ENCODE measurements around the gene EEF2. TPM values are rescaled to one million over a fixed set of nuclear protein-coding genes. Genes with fewer than 3 reads are reported as not detected.

The EEF2 gene
- polyA plus RNA-seq, 1 donor from 2014 or later: 716 TPM

DNA sequence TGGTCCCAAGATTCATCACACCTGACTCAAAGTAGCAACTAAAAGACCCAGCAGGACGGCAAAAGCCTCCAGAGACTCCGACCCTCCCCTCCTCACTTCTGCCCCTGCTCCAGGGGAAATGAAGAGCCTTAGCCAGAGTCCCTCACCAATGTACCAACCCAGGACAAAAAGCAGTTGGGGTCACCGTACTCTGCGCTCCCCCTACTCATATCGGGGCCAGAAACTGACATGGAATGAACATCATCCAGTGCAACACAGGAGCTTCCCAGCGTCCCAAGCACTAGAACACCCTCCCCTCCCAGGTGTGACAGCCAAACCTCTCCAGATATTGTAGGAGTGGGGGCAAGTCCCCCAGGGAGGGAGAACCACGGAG is 1.7 kb downstream of the EEF2 start:
- H3K4me3 ChIP-seq (ENCODE audit: low read length): peak overlapping the region; percentile 97
- H3K9me3 ChIP-seq (ENCODE audit: low read length): no peaks in the 10 kb centered on the region
- no peak for TF ChIP-seq EZH2 (IDR thresholded peaks at IDR 0.05; ENCODE audit: borderline replicate concordance, insufficient read depth, low read length, poor library complexity, severe bottlenecking)
- no peak for TF ChIP-seq SMC3 (conservative IDR thresholded peaks at IDR 0.05; ENCODE audit: poor library complexity)
- no peak for TF ChIP-seq TAF1 (IDR thresholded peaks at IDR 0.05; ENCODE audit: low read depth)
- no peak for TF ChIP-seq POLR2AphosphoS5 (IDR thresholded peaks at IDR 0.05)
- TF ChIP-seq RAD21 (conservative IDR thresholded peaks at IDR 0.05): no peak
- TF ChIP-seq EP300 (conservative IDR thresholded peaks at IDR 0.05; ENCODE audit: poor library complexity, severe bottlenecking): no peak
- TF ChIP-seq, protein P1, sequence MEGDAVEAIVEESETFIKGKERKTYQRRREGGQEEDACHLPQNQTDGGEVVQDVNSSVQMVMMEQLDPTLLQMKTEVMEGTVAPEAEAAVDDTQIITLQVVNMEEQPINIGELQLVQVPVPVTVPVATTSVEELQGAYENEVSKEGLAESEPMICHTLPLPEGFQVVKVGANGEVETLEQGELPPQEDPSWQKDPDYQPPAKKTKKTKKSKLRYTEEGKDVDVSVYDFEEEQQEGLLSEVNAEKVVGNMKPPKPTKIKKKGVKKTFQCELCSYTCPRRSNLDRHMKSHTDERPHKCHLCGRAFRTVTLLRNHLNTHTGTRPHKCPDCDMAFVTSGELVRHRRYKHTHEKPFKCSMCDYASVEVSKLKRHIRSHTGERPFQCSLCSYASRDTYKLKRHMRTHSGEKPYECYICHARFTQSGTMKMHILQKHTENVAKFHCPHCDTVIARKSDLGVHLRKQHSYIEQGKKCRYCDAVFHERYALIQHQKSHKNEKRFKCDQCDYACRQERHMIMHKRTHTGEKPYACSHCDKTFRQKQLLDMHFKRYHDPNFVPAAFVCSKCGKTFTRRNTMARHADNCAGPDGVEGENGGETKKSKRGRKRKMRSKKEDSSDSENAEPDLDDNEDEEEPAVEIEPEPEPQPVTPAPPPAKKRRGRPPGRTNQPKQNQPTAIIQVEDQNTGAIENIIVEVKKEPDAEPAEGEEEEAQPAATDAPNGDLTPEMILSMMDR (IDR thresholded peaks at IDR 0.05; ENCODE audit: poor library complexity, severe bottlenecking): no peak
- no peak for TF ChIP-seq MXI1 (conservative IDR thresholded peaks at IDR 0.05; ENCODE audit: poor library complexity, severe bottlenecking)
- TF ChIP-seq, protein P2, sequence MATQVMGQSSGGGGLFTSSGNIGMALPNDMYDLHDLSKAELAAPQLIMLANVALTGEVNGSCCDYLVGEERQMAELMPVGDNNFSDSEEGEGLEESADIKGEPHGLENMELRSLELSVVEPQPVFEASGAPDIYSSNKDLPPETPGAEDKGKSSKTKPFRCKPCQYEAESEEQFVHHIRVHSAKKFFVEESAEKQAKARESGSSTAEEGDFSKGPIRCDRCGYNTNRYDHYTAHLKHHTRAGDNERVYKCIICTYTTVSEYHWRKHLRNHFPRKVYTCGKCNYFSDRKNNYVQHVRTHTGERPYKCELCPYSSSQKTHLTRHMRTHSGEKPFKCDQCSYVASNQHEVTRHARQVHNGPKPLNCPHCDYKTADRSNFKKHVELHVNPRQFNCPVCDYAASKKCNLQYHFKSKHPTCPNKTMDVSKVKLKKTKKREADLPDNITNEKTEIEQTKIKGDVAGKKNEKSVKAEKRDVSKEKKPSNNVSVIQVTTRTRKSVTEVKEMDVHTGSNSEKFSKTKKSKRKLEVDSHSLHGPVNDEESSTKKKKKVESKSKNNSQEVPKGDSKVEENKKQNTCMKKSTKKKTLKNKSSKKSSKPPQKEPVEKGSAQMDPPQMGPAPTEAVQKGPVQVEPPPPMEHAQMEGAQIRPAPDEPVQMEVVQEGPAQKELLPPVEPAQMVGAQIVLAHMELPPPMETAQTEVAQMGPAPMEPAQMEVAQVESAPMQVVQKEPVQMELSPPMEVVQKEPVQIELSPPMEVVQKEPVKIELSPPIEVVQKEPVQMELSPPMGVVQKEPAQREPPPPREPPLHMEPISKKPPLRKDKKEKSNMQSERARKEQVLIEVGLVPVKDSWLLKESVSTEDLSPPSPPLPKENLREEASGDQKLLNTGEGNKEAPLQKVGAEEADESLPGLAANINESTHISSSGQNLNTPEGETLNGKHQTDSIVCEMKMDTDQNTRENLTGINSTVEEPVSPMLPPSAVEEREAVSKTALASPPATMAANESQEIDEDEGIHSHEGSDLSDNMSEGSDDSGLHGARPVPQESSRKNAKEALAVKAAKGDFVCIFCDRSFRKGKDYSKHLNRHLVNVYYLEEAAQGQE (IDR thresholded peaks at IDR 0.05; ENCODE audit: borderline replicate concordance): no peak
- no peak overlapping the region for H2AFZ ChIP-seq (ENCODE audit: low read depth, low read length)
- no peaks in the 10 kb centered on the region for H3K27me3 ChIP-seq (ENCODE audit: insufficient read depth, low read depth, low read length)
- H3K36me3 ChIP-seq (ENCODE audit: insufficient read depth, low read length): no peaks in the 10 kb centered on the region
- H3K9me2 ChIP-seq (ENCODE audit: insufficient read depth, low read length): no peaks in the 10 kb centered on the region
- peaks cover 23% of the 10 kb centered on the region for H3K79me2 ChIP-seq (replicated peaks; ENCODE audit: insufficient read depth, low read length)
- H3K4me2 ChIP-seq (ENCODE audit: low read length): peak overlapping the region; percentile 86
- H3K27ac ChIP-seq (ENCODE audit: low read length): no peak overlapping the region
- peaks cover 3% of the 10 kb centered on the region for H3F3A ChIP-seq (ENCODE audit: insufficient read depth, low read length, poor library complexity, severe bottlenecking)
- peak overlapping the region; percentile 92 for H3K9ac ChIP-seq (ENCODE audit: low read length)
- peaks cover 53% of the 10 kb centered on the region for H4K20me1 ChIP-seq (ENCODE audit: insufficient read depth)

DNA sequence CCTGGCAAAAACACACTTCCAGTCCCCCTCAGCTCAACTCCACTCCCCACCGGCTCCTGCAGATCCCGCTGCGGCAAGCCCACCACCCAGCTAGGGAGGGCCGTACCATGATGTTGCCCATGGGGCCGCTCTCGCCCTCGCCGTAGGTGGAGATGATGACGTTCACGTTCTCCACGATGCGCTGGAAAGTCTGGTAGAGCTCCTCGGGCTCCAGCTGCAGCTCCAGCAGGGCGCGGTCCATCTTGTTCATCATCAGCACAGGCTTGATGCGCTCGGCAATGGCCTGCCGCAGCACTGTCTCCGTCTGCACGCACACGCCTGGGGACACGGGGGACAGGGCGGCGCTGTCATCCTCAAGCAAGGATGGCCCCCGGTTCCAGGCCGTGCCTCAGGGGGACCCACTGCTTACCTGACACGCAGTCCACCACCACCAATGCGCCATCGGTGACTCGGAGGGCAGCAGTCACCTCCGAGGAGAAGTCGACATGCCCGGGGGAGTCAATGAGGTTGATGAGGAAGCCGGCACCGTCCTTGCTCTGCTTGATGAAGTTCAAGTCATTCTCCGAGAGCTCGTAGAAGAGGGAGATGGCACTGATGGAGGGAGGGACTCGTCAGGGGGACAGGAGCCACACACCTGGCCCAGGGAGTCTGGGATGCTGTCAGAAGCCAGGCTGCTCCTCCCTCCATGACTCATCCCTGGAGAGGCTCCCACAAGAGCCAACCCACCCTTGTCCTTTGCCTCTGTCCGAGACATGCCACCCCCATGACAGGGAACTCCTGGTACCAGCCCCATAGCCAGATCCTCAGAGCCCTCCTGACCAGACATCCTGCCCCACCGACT is 2.3 kb downstream of the EEF2 start:
- Histone ChIP-seq H2AFZ (ENCODE audit: low read depth, low read length) (no peak overlapping the region), H3K9ac (ENCODE audit: low read length) (peak overlapping the region; percentile 92), H3K27me3 (ENCODE audit: insufficient read depth, low read depth, low read length) (no peaks in the 10 kb centered on the region), H3K27ac (ENCODE audit: low read length) (no peak overlapping the region), H3K36me3 (ENCODE audit: insufficient read depth, low read length) (no peaks in the 10 kb centered on the region), H3K79me2 (replicated peaks; ENCODE audit: insufficient read depth, low read length) (peaks cover 23% of the 10 kb centered on the region), H3K4me2 (ENCODE audit: low read length) (no peak overlapping the region), H3F3A (ENCODE audit: insufficient read depth, low read length, poor library complexity, severe bottlenecking) (peaks cover 3% of the 10 kb centered on the region), H4K20me1 (ENCODE audit: insufficient read depth) (peaks cover 53% of the 10 kb centered on the region), H3K4me3 (ENCODE audit: low read length) (peak overlapping the region; percentile 97), H3K9me3 (ENCODE audit: low read length) (no peaks in the 10 kb centered on the region), H3K9me2 (ENCODE audit: insufficient read depth, low read length) (no peaks in the 10 kb centered on the region)
- no peak for TF ChIP-seq TAF1 (IDR thresholded peaks at IDR 0.05; ENCODE audit: low read depth)
- TF ChIP-seq, protein P2 (IDR thresholded peaks at IDR 0.05; ENCODE audit: borderline replicate concordance): no peak
- TF ChIP-seq EZH2 (IDR thresholded peaks at IDR 0.05; ENCODE audit: borderline replicate concordance, insufficient read depth, low read length, poor library complexity, severe bottlenecking): no peak
- TF ChIP-seq, protein P1 (IDR thresholded peaks at IDR 0.05; ENCODE audit: poor library complexity, severe bottlenecking): no peak
- TF ChIP-seq RAD21 (conservative IDR thresholded peaks at IDR 0.05): no peak
- TF ChIP-seq SMC3 (conservative IDR thresholded peaks at IDR 0.05; ENCODE audit: poor library complexity): no peak

Data from neural cell (in vitro differentiated cells).